ENCODE measurements around the gene SULT4A1.

Gene SULT4A1

GRCh38 chr22:43860126-43860525 lies 2.2 kb downstream of the SULT4A1 start:
- DNase-seq (ENCODE audit: low spot score) = no peak

- no peak for DNase-seq (ENCODE audit: low spot score)
These were observed 2.7 kb downstream of the SULT4A1 start for GRCh38 chr22:43859621-43860020.

- DNase-seq (ENCODE audit: low spot score) = no peak
These were observed 3.1 kb downstream of the SULT4A1 start for GRCh38 chr22:43859176-43859575.

GRCh38 chr22:43858156-43858895 lies 4.0 kb downstream of the SULT4A1 start:
- no peak for DNase-seq (ENCODE audit: low spot score)

GRCh38 chr22:43857367-43857766 lies 4.9 kb downstream of the SULT4A1 start:
- DNase-seq (ENCODE audit: low spot score) = no peak

- DNase-seq (ENCODE audit: low spot score) = no peak
These were observed 6.9 kb downstream of the SULT4A1 start for GRCh38 chr22:43855431-43855830.

- no peak for DNase-seq (ENCODE audit: low spot score)
These were observed 7.5 kb downstream of the SULT4A1 start for GRCh38 chr22:43854786-43855271.

GRCh38 chr22:43854121-43854785 lies 8.1 kb downstream of the SULT4A1 start:
- no peak for DNase-seq (ENCODE audit: low spot score)

GRCh38 chr22:43853328-43853931 lies 8.9 kb downstream of the SULT4A1 start:
- DNase-seq (ENCODE audit: low spot score) = no peak

GRCh38 chr22:43852573-43853327 lies 9.6 kb downstream of the SULT4A1 start:
- DNase-seq (ENCODE audit: low spot score) = no peak

- no peak for DNase-seq (ENCODE audit: low spot score)
These were observed 10.4 kb downstream of the SULT4A1 start for GRCh38 chr22:43851979-43852307.

GRCh38 chr22:43851058-43851978 lies 11.0 kb downstream of the SULT4A1 start:
- no peak for DNase-seq (ENCODE audit: low spot score)

GRCh38 chr22:43850529-43850928 lies 11.8 kb downstream of the SULT4A1 start:
- DNase-seq (ENCODE audit: low spot score) = no peak

- no peak for DNase-seq (ENCODE audit: low spot score)
These were observed 12.6 kb downstream of the SULT4A1 start for GRCh38 chr22:43849731-43850130.

- DNase-seq (ENCODE audit: low spot score) = peak; percentile 66
These were observed 13.7 kb downstream of the SULT4A1 start for GRCh38 chr22:43848366-43849171.

- no peak for DNase-seq (ENCODE audit: low spot score)
These were observed 14.7 kb downstream of the SULT4A1 start for GRCh38 chr22:43847376-43848289.

- DNase-seq (ENCODE audit: low spot score) = no peak
These were observed 15.3 kb downstream of the SULT4A1 start for GRCh38 chr22:43846966-43847365.

GRCh38 chr22:43845981-43846380 lies 16.3 kb downstream of the SULT4A1 start:
- DNase-seq (ENCODE audit: low spot score) = no peak
